ENCODE results near the gene SPOCK3. TPM values are rescaled to one million over a fixed set of nuclear protein-coding genes. Genes with fewer than 3 reads are reported as not detected.

SPOCK3 gene
- polyA plus RNA-seq, 3 donors, result 0.31 to 1.9 (median 1.2) TPM

- Histone ChIP-seq H3K36me3 (replicated peaks in 1 of 2; ENCODE audit: control insufficient read depth in 1 of 2, insufficient read depth in 2 of 2, low read length in 2 of 2) (no peaks in the 10 kb centered on the region), H3K4me2 (replicated peaks; ENCODE audit: extremely low read depth, low read length, poor library complexity, severe bottlenecking) (no peak overlapping the region), H3K9me3 (replicated peaks in 1 of 2; ENCODE audit: control insufficient read depth in 1 of 2, insufficient read depth in 1 of 2, low read length in 2 of 2) (peaks cover 0 to 3% of the 10 kb centered on the region in 2 donors), H3K27me3 (ENCODE audit: control insufficient read depth in 2 of 2, insufficient read depth in 2 of 2, low read length in 2 of 2) (no peaks in the 10 kb centered on the region), H4K20me1 (ENCODE audit: insufficient read depth, low read length) (no peaks in the 10 kb centered on the region), H3K4me3 (replicated peaks in 1 of 3; ENCODE audit: low read depth in 2 of 3, low read length in 3 of 3) (no peak overlapping the region), H3K9ac (ENCODE audit: insufficient read depth, low read length, poor library complexity, severe bottlenecking) (no peak overlapping the region), H3K4me1 (ENCODE audit: control insufficient read depth in 1 of 2, insufficient read depth in 2 of 2, low read length in 2 of 2) (no peaks in the 10 kb centered on the region), H3K27ac (ENCODE audit: low read depth in 1 of 2, low read length in 2 of 2) (no peak overlapping the region), H2AFZ (ENCODE audit: insufficient read depth, low read depth, low read length, poor library complexity, severe bottlenecking) (no peak overlapping the region), H3K79me2 (ENCODE audit: insufficient read depth, low read length) (no peaks in the 10 kb centered on the region)
- intact Hi-C loops (cut with micrococcal nuclease), result no loop called here
- no peak overlapping the region for H3K4me3 Mint-ChIP-seq
- H3K27ac Mint-ChIP-seq, result no peak overlapping the region
- DNase-seq, result no peak
- 85% methylated on average over 2 of the region's 3 CpGs for WGBS (ENCODE audit: insufficient coverage)
- H3K27me3 Mint-ChIP-seq (ENCODE audit: low read depth in 3 of 3), result no peaks in the 10 kb centered on the region
- no peaks in the 10 kb centered on the region for H3K4me1 Mint-ChIP-seq
- peaks cover 0 to 4% (median 1%) of the 10 kb centered on the region in 7 donors for H3K9me3 Mint-ChIP-seq
- TF ChIP-seq CTCF (IDR thresholded peaks at IDR 0.05), result no peak
- H3K36me3 Mint-ChIP-seq, result no peaks in the 10 kb centered on the region
These were observed 417.4 kb downstream of the SPOCK3 start for GRCh38 chr4:166816890-166817289.

- Histone ChIP-seq H3K9me3 (replicated peaks in 1 of 2; ENCODE audit: control insufficient read depth in 1 of 2, insufficient read depth in 1 of 2, low read length in 2 of 2) (no peaks in the 10 kb centered on the region), H3K4me2 (replicated peaks; ENCODE audit: extremely low read depth, low read length, poor library complexity, severe bottlenecking) (no peak overlapping the region), H3K4me1 (ENCODE audit: control insufficient read depth in 1 of 2, insufficient read depth in 2 of 2, low read length in 2 of 2) (no peaks in the 10 kb centered on the region), H3K27me3 (ENCODE audit: control insufficient read depth in 2 of 2, insufficient read depth in 2 of 2, low read length in 2 of 2) (no peaks in the 10 kb centered on the region), H3K4me3 (replicated peaks in 1 of 3; ENCODE audit: low read depth in 2 of 3, low read length in 3 of 3) (no peak overlapping the region), H2AFZ (ENCODE audit: insufficient read depth, low read depth, low read length, poor library complexity, severe bottlenecking) (no peak overlapping the region), H3K36me3 (replicated peaks in 1 of 2; ENCODE audit: control insufficient read depth in 1 of 2, insufficient read depth in 2 of 2, low read length in 2 of 2) (no peaks in the 10 kb centered on the region), H3K79me2 (ENCODE audit: insufficient read depth, low read length) (no peaks in the 10 kb centered on the region), H3K9ac (ENCODE audit: insufficient read depth, low read length, poor library complexity, severe bottlenecking) (no peak overlapping the region), H3K27ac (ENCODE audit: low read depth in 1 of 2, low read length in 2 of 2) (no peak overlapping the region), H4K20me1 (ENCODE audit: insufficient read depth, low read length) (no peaks in the 10 kb centered on the region)
- Mint-ChIP-seq H3K36me3 (no peaks in the 10 kb centered on the region), H3K27ac (no peak overlapping the region), H3K9me3 (peaks cover 0 to 3% (median 2%) of the 10 kb centered on the region in 7 donors), H3K4me3 (no peak overlapping the region), H3K4me1 (no peaks in the 10 kb centered on the region), H3K27me3 (ENCODE audit: low read depth in 3 of 3) (no peaks in the 10 kb centered on the region)
- TF ChIP-seq CTCF (IDR thresholded peaks at IDR 0.05), result no peak
- no peak for DNase-seq
- intact Hi-C loops (cut with micrococcal nuclease), result no loop called here
These were observed 425.9 kb downstream of the SPOCK3 start for GRCh38 chr4:166808380-166808779.

Measured in CD14-positive monocyte (primary cell).